Activated CD8-positive, alpha-beta T cell treated with anti-CD3 and anti-CD28 coated beads for 36 hours (primary cell): ENCODE measurements around the gene NAGS. TPM values are rescaled to one million over a fixed set of nuclear protein-coding genes. Genes with fewer than 3 reads are reported as not detected.

Experiments used
- ATAC-seq: fragments of 200-7000 bp; cut with Tn5 transposase; one replicate; pipeline ENCODE4 v1.10.0; 2021; ENCODE audit warnings: mild to moderate bottlenecking, moderate library complexity
- CTCF ChIA-PET: fragments of 350-600 bp; sonication (Branson Sonifier 250); formaldehyde crosslinking; loops from one replicate; lab custom pipeline; 2021; ENCODE audit warnings: antibody characterized with exemption; lab: Charles Lee
- POLR2A ChIA-PET: fragments of 350-600 bp; sonication (Branson Sonifier 250); formaldehyde crosslinking; loops from one replicate; lab custom pipeline; 2021; ENCODE audit warnings: antibody characterized with exemption; lab: Charles Lee
- DNase-seq: peaks from one replicate; pipeline ENCODE4 v3.0.0-alpha.2; 2020
- H3K27ac Mint-ChIP-seq: one replicate; pipeline ENCODE4 v1.8.0; 2021; ENCODE audit warnings: mild to moderate bottlenecking, mixed read lengths
- H3K27me3 Mint-ChIP-seq: one replicate; pipeline ENCODE4 v1.8.0; 2021; ENCODE audit warnings: mixed read lengths
- H3K36me3 Mint-ChIP-seq: one replicate; pipeline ENCODE4 v1.8.0; 2021; ENCODE audit warnings: low read depth, mixed read lengths
- H3K4me1 Mint-ChIP-seq: one replicate; pipeline ENCODE4 v1.8.0; 2021; ENCODE audit warnings: low read depth, mixed read lengths
- H3K4me3 Mint-ChIP-seq: one replicate; pipeline ENCODE4 v1.8.0; 2021; ENCODE audit warnings: mild to moderate bottlenecking, moderate library complexity, mixed read lengths
- H3K9me3 Mint-ChIP-seq: one replicate; pipeline ENCODE4 v1.8.0; 2021; ENCODE audit warnings: mixed read lengths
- intact Hi-C: fragments of 100-400 bp; cut with micrococcal nuclease; formaldehyde crosslinking; loops from one replicate; pipeline ENCODE4 v1.10.0; 2022
- total RNA-seq, 2 experiments: library from RNA; stranded (reverse); gene quantifications; one replicate each; pipeline ENCODE4 v1.2.3, GENCODE V29; 2021
- TF ChIP-seq, protein P1 (sequence below): fragments of 200-600 bp; IDR thresholded peaks from one replicate; pipeline ENCODE4 v1.8.0; 2022; ENCODE audit warnings: antibody characterized with exemption, mild to moderate bottlenecking

Gene NAGS
- total RNA-seq, 2 experiments from 2014 or later = 1.7 to 2.4 TPM

DNA sequence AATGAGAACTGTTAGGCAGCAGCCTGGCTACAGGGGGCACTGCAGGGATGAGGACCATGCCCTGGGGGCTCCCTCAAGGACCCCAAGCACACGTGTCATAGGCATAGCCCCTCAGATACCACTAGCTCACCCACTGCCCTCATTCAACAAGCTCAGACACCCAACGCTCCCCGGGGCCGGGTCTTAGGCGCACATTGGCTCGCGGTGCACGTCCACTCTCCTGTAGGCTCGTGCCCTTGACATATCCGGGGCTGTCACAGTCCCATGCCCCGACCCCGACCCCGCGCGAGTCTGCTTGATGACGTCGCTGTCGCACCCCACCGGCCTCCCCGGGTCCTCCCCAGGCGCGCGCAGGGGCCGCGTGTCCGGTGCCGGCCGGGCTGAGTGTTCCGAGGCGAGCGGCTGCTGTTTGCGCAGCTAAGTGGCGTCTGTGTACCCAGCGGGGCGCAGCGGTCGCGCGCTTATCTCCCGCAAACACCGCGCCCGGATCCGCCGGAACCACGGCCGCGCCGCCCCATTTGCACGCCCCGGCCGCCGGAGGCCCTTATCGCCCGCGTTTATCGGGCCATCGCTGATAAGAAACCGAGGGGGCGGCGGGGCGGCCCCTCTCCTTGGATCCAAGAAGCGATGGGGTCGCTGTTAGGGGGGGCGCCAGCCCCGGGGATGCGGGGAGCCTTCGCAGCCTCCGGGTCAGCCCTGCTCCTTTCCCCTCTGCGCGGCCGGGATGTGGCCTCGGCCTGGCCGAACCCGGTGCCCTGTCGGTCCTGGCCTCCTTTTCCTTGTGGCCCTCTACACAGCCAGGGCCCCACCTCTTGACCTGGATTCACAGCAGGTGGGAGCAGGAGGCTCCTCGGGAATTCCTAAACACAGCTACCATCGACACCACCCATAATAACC lies 20.7 kb upstream of the NAGS start:
- Mint-ChIP-seq H3K4me3 (peak overlapping the region; percentile 41), H3K27ac (no peak overlapping the region), H3K4me1 (no peaks in the 10 kb centered on the region), H3K9me3 (no peaks in the 10 kb centered on the region), H3K27me3 (peaks cover 33% of the 10 kb centered on the region), H3K36me3 (no peaks in the 10 kb centered on the region)
- ChIA-PET POLR2A (interaction anchor here (1.7 kb wide), 1 partner anchor 10 kb away, joined by 5 read pairs; no protein-coding TSS in a partner anchor), CTCF (interaction anchor here (0.6 to 2.5 kb wide), 7 partner anchors 11 to 74 kb away, joined by 3 to 14 read pairs (median 4); partner anchors contain the start of gene NAGS)
- ATAC-seq (peak; percentile 34), DNase-seq (peak; percentile 28)
- intact Hi-C loops = no loop called here
- TF ChIP-seq, protein P1, sequence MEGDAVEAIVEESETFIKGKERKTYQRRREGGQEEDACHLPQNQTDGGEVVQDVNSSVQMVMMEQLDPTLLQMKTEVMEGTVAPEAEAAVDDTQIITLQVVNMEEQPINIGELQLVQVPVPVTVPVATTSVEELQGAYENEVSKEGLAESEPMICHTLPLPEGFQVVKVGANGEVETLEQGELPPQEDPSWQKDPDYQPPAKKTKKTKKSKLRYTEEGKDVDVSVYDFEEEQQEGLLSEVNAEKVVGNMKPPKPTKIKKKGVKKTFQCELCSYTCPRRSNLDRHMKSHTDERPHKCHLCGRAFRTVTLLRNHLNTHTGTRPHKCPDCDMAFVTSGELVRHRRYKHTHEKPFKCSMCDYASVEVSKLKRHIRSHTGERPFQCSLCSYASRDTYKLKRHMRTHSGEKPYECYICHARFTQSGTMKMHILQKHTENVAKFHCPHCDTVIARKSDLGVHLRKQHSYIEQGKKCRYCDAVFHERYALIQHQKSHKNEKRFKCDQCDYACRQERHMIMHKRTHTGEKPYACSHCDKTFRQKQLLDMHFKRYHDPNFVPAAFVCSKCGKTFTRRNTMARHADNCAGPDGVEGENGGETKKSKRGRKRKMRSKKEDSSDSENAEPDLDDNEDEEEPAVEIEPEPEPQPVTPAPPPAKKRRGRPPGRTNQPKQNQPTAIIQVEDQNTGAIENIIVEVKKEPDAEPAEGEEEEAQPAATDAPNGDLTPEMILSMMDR = no peak

- Mint-ChIP-seq H3K27me3 (peaks cover 33% of the 10 kb centered on the region), H3K27ac (no peak overlapping the region), H3K4me3 (no peak overlapping the region), H3K9me3 (no peaks in the 10 kb centered on the region), H3K4me1 (no peaks in the 10 kb centered on the region), H3K36me3 (no peaks in the 10 kb centered on the region)
- no peak for DNase-seq
- TF ChIP-seq, protein P1 = no peak
- no peak for ATAC-seq
- CTCF ChIA-PET = interaction anchor here (1.0 to 2.0 kb wide), 3 partner anchors 9 to 104 kb away, joined by 3 to 7 read pairs (median 3); no protein-coding TSS in a partner anchor
- intact Hi-C loops = no loop called here
- POLR2A ChIA-PET = no interaction called here
Measured at GRCh38 chr17:43984521-43984920, 19.9 kb upstream of the NAGS start.

- H3K36me3 Mint-ChIP-seq = no peaks in the 10 kb centered on the region
- ChIA-PET CTCF (interaction anchor here (1.8 kb wide), 1 partner anchor 43 kb away, joined by 11 read pairs; no protein-coding TSS in a partner anchor), POLR2A (interaction anchor here (1.0 kb wide), 2 partner anchors 23 to 71 kb away, joined by 3 to 4 read pairs; no protein-coding TSS in a partner anchor)
- no peak overlapping the region for H3K27ac Mint-ChIP-seq
- ATAC-seq (no peak), DNase-seq (no peak)
- TF ChIP-seq, protein P1 = no peak
- no peaks in the 10 kb centered on the region for H3K4me1 Mint-ChIP-seq
- peaks cover 32% of the 10 kb centered on the region for H3K27me3 Mint-ChIP-seq
- no peaks in the 10 kb centered on the region for H3K9me3 Mint-ChIP-seq
- no peak overlapping the region for H3K4me3 Mint-ChIP-seq
- intact Hi-C loops = no loop called here
Measured at GRCh38 chr17:43986225-43986981, 18.0 kb upstream of the NAGS start.

DNA sequence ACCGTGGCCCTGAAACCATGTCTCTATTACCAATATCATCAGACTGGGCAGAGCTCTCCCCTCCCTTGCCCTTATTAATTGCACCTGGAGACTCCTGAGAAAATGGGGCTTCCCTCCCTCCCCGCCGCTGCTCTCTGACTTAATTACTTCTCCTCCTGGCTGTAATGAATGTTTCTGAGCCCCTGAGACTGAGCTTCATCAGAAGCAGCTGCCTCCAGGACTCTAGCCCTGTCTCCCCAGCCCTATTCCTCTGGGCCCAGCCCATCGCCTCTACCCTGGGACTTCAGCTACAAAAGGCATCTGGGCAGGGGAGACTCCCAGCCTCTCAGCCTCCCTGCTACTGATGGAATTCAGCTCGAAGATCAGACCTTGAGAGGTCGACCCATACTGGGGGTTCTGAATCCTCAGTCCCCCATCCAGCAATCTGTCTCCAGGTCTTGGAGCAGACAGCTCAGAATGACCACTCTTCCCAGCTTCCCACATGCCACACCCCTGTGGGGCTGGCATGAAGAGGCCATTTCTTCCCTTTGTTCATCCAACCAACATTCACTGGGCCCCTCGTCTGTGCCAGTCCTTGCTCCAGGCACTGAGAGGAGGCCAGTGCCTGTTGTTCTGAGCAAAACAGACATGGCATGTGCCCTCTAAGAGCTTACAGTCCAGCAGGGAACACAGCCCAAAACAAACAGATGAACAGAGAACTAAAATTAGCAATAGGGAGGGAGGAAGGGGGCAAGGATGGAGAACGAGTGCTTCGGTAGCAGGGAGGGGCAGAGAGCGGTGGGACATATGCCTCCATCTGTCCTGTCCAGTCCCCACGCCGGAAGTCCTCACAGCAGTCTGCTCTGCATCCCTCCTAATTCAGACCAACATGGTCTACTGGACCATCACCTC lies 17.0 kb upstream of the NAGS start:
- no peaks in the 10 kb centered on the region for H3K4me1 Mint-ChIP-seq
- no peak overlapping the region for H3K27ac Mint-ChIP-seq
- no peak overlapping the region for H3K4me3 Mint-ChIP-seq
- DNase-seq = no peak
- H3K9me3 Mint-ChIP-seq = no peaks in the 10 kb centered on the region
- H3K36me3 Mint-ChIP-seq = no peaks in the 10 kb centered on the region
- no peak for ATAC-seq
- H3K27me3 Mint-ChIP-seq = peaks cover 26% of the 10 kb centered on the region
- intact Hi-C loops = no loop called here
- CTCF ChIA-PET = interaction anchor here (1.8 kb wide), 1 partner anchor 44 kb away, joined by 11 read pairs; no protein-coding TSS in a partner anchor
- TF ChIP-seq, protein P1 = no peak
- POLR2A ChIA-PET = no interaction called here
